HEK293T (cell line): ENCODE results near the gene CTAGE8.
"Not testable (repeated sequence)": the region's sequence is repeated elsewhere in the genome, so short reads cannot be mapped to it uniquely, and the experiment has no call there.

Experiments
- ARNT ChIP-seq: fragments of 450-650 bp; IDR thresholded peaks from 2 replicates; pipeline ENCODE4 v1.6.1; 2017; ENCODE audit warnings: mild to moderate bottlenecking
- BHLHE40 ChIP-seq: fragments of 450-650 bp; IDR thresholded peaks from 2 replicates; pipeline ENCODE4 v1.6.1; 2016; ENCODE audit warnings: mild to moderate bottlenecking, moderate library complexity, borderline replicate concordance
- SUZ12 ChIP-seq: fragments of 450-650 bp; IDR thresholded peaks from 2 replicates; pipeline ENCODE4 v1.6.1; 2016; ENCODE audit warnings: mild to moderate bottlenecking

GRCh38 chr7:144220531-144220930, 48.6 kb downstream of the CTAGE8 start:
- not testable (repeated sequence) for TF ChIP-seq SUZ12, BHLHE40, ARNT
